GM12891 (cell line): ENCODE data around the gene SLC39A5.

Source experiments
- PAX5 ChIP-seq: IDR thresholded peaks from 2 replicates; pipeline ENCODE4 v1.6.1; 2011; ENCODE audit warnings: low read length, moderate library complexity, mild to moderate bottlenecking; ENCODE audit not compliant: insufficient read depth, severe bottlenecking
- POLR2A ChIP-seq: IDR thresholded peaks from 2 replicates; pipeline ENCODE4 v1.6.1; 2011; ENCODE audit warnings: low read depth, low read length, control low read depth
- POLR2AphosphoS5 ChIP-seq: IDR thresholded peaks from 2 replicates; pipeline ENCODE4 v1.6.1; 2011; ENCODE audit warnings: low read depth, low read length, control low read depth
- POU2F2 ChIP-seq: IDR thresholded peaks from 2 replicates; pipeline ENCODE4 v1.6.1; 2011; ENCODE audit warnings: low read depth, mild to moderate bottlenecking, control low read depth, low read length, moderate library complexity
- TAF1 ChIP-seq: IDR thresholded peaks from 2 replicates; pipeline ENCODE4 v1.6.1; 2011; ENCODE audit warnings: low read depth, low read length, control low read depth

DNA sequence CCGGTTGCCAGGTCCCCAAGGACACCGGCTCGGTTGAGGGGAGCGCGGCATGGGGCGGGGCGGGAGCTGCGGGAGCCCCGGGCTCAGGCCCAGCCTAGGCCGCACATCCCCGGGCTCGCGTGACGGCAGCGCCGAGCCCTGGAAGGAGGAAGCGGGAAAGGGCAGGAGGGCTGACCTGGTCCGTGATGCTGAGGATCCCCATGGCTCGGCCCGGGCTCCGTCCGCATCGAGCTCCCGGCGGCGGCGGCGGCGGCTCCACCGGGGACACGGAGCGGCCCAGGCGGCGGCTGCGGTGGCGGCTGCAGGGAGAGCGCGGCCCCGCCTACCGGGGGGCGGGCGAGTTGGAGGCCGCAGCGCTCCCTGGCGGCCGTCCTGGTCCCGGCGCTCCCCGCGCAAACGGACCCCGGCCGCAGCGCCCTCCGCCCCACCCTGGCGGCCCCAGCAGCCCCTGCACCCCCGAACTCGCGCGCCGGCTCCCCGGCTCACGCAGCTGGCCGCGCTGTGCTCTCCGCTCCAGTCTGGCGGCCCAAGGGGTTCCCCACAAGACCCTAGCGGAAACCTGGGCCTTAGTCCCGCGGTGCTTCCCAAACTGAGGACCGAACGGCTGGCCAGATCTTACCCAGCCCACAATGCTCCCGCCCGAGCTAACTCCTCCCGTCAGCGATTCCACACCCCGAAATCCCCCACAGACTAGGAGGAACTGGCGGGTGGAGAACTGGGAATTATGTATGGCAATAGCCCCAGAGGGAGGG lies 28.4 kb downstream of the SLC39A5 start, which contains the start of gene ANKRD52:
- TF ChIP-seq POLR2A (no peak), POU2F2 (no peak), TAF1 (no peak), POLR2AphosphoS5 (no peak), PAX5 (no peak)
